GM12801 (cell line): ENCODE results near the gene KCNMB1.

ENCODE experiments used
- TF ChIP-seq, protein P1 (sequence below): IDR thresholded peaks from one replicate; pipeline ENCODE4 v1.5.1; 2011; ENCODE audit warnings: control low read depth; ENCODE audit not compliant: insufficient read length; ENCODE audit errors: extremely low read depth

The KCNMB1 gene

DNA sequence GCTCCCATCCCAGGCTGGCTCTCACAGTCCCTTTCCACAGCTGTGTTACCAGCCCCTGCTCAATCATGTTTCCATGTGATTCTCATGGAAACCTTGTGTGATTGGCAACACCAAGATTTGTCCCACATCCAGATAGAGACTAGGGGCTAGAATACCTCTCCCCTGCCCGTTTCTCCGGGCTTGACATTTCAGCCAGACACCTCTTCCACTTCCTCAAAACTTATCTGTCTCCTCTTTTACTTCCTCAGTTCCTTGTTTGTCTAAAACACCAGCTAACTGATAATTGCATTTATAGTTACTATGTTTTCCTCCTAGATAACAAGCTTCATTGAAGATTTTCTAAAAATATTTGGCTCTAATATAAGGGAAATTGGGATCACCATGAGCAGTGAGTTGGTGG is 16.6 kb upstream of the KCNMB1 start:
- TF ChIP-seq, protein P1, sequence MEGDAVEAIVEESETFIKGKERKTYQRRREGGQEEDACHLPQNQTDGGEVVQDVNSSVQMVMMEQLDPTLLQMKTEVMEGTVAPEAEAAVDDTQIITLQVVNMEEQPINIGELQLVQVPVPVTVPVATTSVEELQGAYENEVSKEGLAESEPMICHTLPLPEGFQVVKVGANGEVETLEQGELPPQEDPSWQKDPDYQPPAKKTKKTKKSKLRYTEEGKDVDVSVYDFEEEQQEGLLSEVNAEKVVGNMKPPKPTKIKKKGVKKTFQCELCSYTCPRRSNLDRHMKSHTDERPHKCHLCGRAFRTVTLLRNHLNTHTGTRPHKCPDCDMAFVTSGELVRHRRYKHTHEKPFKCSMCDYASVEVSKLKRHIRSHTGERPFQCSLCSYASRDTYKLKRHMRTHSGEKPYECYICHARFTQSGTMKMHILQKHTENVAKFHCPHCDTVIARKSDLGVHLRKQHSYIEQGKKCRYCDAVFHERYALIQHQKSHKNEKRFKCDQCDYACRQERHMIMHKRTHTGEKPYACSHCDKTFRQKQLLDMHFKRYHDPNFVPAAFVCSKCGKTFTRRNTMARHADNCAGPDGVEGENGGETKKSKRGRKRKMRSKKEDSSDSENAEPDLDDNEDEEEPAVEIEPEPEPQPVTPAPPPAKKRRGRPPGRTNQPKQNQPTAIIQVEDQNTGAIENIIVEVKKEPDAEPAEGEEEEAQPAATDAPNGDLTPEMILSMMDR = no peak

DNA sequence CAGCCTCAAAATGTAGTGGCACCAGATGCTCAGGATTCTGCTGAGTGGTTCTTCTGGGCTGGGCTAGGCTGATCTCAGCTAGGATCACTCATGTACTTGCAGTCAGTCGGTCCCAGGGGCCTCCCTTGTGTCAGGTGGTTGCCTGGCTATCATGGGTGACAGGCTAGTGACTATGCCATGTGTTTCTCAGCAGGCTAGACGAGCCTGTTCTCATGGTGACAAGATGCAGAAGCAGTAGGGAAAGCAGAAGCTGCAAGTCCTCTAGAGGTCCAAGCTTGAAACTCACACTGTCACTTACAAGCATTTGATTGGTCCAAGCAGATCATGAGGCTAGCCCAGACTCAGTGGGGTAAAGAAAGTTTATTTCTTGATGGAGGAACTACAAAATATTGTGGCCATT is 15.2 kb upstream of the KCNMB1 start:
- TF ChIP-seq, protein P1 = no peak

DNA sequence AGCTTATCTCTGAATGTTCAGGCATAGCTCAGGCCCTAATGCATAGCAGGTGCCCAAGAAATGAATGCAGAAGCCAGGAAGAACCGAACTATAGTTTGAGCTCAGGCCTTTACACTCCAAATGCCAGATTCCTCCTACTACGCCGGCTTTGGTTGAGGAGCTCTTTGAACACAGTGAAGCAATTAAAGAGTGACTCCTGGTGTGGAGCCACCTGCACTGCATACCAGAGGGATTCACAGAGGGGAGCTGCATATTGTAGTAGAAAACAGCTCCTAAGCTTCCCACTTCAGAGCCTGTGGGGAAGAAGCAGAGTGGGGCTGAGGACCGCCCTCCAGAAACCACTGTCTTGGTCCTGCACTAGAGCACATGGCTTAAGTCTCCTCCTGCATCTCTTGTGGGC is 14.5 kb upstream of the KCNMB1 start:
- TF ChIP-seq, protein P1 = no peak

DNA sequence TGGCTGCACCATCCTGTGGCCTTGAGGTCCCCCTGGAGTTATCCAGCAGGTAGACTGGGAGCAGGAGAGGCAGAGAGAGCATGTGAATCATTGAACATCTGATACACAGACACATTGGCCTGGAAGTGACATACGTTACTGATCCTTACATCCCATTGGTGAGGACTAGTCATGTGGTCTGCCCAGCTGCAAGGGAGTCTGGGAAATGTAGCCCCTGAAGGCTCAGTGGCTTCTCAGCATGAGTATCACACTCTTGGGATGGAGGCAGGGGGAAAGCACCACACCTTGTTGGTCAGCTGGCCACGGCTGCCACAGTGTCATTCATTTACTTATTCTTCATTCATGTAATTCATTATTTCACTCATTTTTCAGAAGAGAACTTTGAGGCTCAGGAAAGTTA is 13.3 kb upstream of the KCNMB1 start:
- TF ChIP-seq, protein P1 = no peak

DNA sequence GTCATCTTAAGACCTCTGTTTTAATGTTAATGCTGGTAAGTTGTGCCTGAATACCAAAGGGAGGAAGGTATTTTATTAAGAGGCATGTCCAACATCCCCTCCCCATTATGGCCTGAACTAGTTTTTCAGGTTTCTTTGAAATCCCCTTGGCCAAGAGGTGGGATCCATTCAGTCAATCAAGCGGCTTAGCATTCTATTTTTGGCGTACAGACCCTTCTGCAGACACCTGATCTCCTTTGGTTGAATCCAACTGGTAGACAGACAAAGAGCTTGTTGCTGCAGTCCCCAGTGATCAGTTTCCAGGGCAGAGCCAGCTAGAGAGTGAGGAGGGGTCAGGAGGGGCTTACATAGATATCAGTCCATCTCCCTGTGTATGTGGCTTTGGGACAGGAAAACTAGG is 7.9 kb upstream of the KCNMB1 start:
- TF ChIP-seq, protein P1 = no peak

DNA sequence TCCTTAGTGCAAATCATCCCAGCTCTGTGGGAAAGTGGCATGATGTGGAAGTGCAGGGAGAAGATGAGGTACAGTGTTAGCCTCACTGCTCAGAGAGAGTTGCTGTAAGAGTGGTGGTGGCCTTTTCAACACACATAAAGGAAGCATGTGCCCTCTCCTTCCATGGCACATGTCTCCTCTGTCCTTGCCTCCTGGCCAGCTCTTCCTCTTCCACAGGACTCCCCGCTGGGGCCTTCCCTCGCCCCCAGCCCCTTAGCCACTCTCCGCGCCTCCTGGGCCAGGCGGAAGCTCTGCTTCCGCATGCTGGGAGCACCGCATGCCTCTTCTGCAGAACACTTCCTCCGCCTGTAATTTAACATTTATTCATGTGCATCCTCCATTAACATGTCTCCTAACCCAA is 4.8 kb upstream of the KCNMB1 start:
- TF ChIP-seq, protein P1 = no peak

DNA sequence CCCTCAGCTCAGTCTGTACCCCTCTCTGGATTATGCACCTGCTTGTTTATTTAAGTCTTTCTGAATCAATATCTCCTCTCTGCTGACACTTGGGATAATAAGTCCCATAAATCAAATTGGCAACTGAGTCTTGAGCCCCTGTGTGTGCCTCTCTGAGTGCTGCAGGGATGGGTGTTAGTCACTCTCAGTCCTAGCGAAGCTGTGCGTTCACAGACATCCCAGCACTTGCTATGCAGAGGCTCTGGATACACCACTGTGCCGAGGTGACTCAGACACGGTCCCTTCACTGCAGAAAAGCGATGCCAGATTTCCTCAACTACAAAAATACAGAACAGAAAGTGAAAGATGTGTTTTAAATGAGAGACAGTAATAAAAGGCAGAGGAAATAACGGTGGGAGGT is 4.1 kb upstream of the KCNMB1 start:
- TF ChIP-seq, protein P1 = no peak

DNA sequence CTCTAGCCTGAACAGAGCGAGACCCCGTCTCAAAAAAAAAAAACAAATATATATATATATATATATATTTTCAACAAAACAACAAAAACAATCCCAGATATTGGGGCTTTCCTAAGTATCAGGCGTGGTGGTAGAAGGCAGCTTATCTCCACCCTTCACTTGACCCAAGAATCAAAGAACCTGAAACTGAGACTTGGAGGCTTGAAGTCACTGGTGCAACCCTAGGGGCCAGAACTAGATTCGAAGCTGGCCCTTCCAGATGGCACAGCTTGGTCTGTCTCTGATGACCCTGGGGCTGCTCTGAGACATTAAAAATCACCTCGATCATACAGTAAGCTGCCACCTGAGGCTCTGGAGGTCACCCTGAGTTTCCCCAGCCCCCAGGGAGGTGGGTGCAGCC is 1.3 kb upstream of the KCNMB1 start:
- TF ChIP-seq, protein P1 = no peak
